Keratinocyte (primary cell): ENCODE data around the gene ID3.

Source experiments
- CTCF ChIP-seq, 3 experiments: IDR thresholded peaks in 1 of 3; conservative IDR thresholded peaks in 1 of 3; optimal IDR thresholded peaks in 1 of 3; 2 replicates in 2 of 3; 3 replicates in 1 of 3; pipeline versions ENCODE3 to v1.5.1; 2011; ENCODE audit warnings: low read length in 3 of 3, mild to moderate bottlenecking in 3 of 3, moderate library complexity in 2 of 3, control low read depth in 1 of 3, inconsistent platforms in 1 of 3; ENCODE audit not compliant: insufficient read depth in 2 of 3; ENCODE audit errors: extremely low read depth in 1 of 3
- EZH2 ChIP-seq: IDR thresholded peaks from one replicate; pipeline ENCODE4 v1.6.1; 2012; ENCODE audit warnings: inconsistent platforms, mild to moderate bottlenecking, low read length, moderate library complexity

DNA sequence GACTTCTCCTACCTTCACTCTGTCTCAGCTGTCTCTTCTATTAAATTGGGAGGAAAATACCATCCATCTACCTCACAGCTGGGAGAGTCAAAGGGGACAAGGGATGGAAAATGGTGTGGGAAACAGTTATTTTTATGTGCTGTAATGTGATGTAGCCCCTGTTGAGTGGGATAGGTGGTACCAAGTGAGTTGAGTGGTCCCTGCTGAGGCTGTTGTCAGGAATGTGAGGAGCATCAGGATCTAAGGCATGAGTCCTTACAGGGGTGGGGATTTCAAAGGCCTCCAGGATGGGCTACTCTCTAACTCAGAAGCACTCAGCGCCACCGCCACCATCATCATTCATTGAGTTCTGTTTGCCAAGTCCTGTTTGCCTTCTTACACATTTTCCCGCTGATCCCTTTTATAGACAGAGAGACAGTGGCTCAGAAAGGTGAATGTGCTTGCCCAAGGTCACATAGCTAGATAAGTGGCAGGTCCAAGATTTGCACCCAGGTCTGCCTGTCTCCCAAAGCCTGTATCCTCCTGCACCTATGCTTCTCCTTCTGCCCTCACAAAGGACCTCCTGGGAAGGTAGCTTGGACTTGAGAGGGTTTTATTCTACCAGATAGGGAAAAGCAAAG, 4.6 kb upstream of the ID3 start:
- TF ChIP-seq EZH2 (no peak), CTCF (optimal IDR thresholded peaks at IDR 0.05 in 1 of 3, IDR thresholded peaks at IDR 0.05 in 1 of 3, conservative IDR thresholded peaks at IDR 0.05 in 1 of 3; ENCODE audit: extremely low read depth in 1 of 3, insufficient read depth in 2 of 3, low read length in 3 of 3) (no peak)
